H9 (cell line): ENCODE results near the gene AK5. TPM values are rescaled to one million over a fixed set of nuclear protein-coding genes. Genes with fewer than 3 reads are reported as not detected.
A peak's percentile ranks its signal among the peaks of the same experiment; 100 is the strongest.

Experiments used
- DNase-seq: peaks from one replicate; pipeline ENCODE4 v3.0.0-alpha.2; 2017
- H2AFZ ChIP-seq: one replicate; pipeline ENCODE4 v1.6.1; 2013; ENCODE audit warnings: mild to moderate bottlenecking, low read length, control low read depth, moderate library complexity
- H2AK5ac ChIP-seq: 2 replicates; pipeline ENCODE4 v1.6.1; 2013; ENCODE audit warnings: low read length, control low read depth, mixed read lengths; ENCODE audit not compliant: insufficient read length
- H2BK120ac ChIP-seq: one replicate; pipeline ENCODE4 v1.6.1; 2013; ENCODE audit warnings: low read depth, mild to moderate bottlenecking, low read length, control low read depth, inconsistent platforms; ENCODE audit not compliant: poor library complexity, severe bottlenecking
- H2BK12ac ChIP-seq: 2 replicates; pipeline ENCODE4 v1.6.1; 2013; ENCODE audit warnings: low read length, control low read depth, mixed read lengths, low read depth; ENCODE audit not compliant: insufficient read length
- H2BK15ac ChIP-seq: 2 replicates; pipeline ENCODE4 v1.6.1; 2013; ENCODE audit warnings: low read depth, low read length, control low read depth
- H2BK20ac ChIP-seq: one replicate; pipeline ENCODE4 v1.6.1; 2013; ENCODE audit warnings: low read depth, mild to moderate bottlenecking, low read length, control low read depth, inconsistent platforms; ENCODE audit not compliant: poor library complexity, severe bottlenecking
- H2BK5ac ChIP-seq: 2 replicates; pipeline ENCODE4 v1.6.1; 2013; ENCODE audit warnings: low read length, control low read depth, mixed read lengths; ENCODE audit not compliant: insufficient read length
- H3K14ac ChIP-seq: 2 replicates; pipeline ENCODE4 v1.6.1; 2013; ENCODE audit warnings: low read length, control low read depth; ENCODE audit not compliant: insufficient read depth
- H3K18ac ChIP-seq: 2 replicates; pipeline ENCODE4 v1.6.1; 2013; ENCODE audit warnings: low read depth, mild to moderate bottlenecking, mixed read lengths, low read length, control low read depth; ENCODE audit not compliant: insufficient read length
- H3K23ac ChIP-seq: 2 replicates; pipeline ENCODE4 v1.6.1; 2013; ENCODE audit warnings: low read length, control low read depth, mixed read lengths, low read depth; ENCODE audit not compliant: insufficient read length
- H3K23me2 ChIP-seq: 2 replicates; pipeline ENCODE4 v1.6.1; 2013; ENCODE audit warnings: low read depth, mild to moderate bottlenecking, mixed read lengths, low read length, control low read depth; ENCODE audit not compliant: insufficient read length, poor library complexity, severe bottlenecking
- H3K27ac ChIP-seq: 2 replicates; pipeline ENCODE4 v1.5.1; 2013; ENCODE audit warnings: low read length, control low read depth, mixed read lengths, low read depth; ENCODE audit not compliant: insufficient read length
- H3K27me3 ChIP-seq: 2 replicates; pipeline ENCODE4 v1.6.1; 2013; ENCODE audit warnings: low read length, control low read depth, inconsistent platforms; ENCODE audit not compliant: insufficient read depth
- H3K4ac ChIP-seq: 2 replicates; pipeline ENCODE4 v1.6.1; 2013; ENCODE audit warnings: low read depth, mild to moderate bottlenecking, control low read depth, inconsistent platforms, low read length, moderate library complexity
- H3K4me1 ChIP-seq: 2 replicates; pipeline ENCODE4 v1.6.1; 2013; ENCODE audit warnings: low read length, control low read depth, inconsistent platforms; ENCODE audit not compliant: insufficient read depth
- H3K4me2 ChIP-seq: 2 replicates; pipeline ENCODE4 v1.6.1; 2013; ENCODE audit warnings: low read length, control low read depth, mixed read lengths; ENCODE audit not compliant: insufficient read length, insufficient read depth
- H3K56ac ChIP-seq: 2 replicates; pipeline ENCODE4 v1.6.1; 2013; ENCODE audit warnings: low read depth, mild to moderate bottlenecking, mixed read lengths, low read length, control low read depth; ENCODE audit not compliant: insufficient read length
- H3K79me1 ChIP-seq: 2 replicates; pipeline ENCODE4 v1.6.1; 2013; ENCODE audit warnings: low read depth, mild to moderate bottlenecking, moderate library complexity, low read length, control low read depth, inconsistent platforms; ENCODE audit not compliant: insufficient read depth, poor library complexity, severe bottlenecking
- H3K79me2 ChIP-seq: 2 replicates; pipeline ENCODE4 v1.6.1; 2013; ENCODE audit warnings: low read length, control low read depth, inconsistent platforms; ENCODE audit not compliant: insufficient read depth
- H3K9ac ChIP-seq: 2 replicates; pipeline ENCODE4 v1.6.1; 2013; ENCODE audit warnings: low read length, control low read depth, mixed read lengths; ENCODE audit not compliant: insufficient read length; ENCODE audit errors: extremely low read depth
- H3K9me3 ChIP-seq: one replicate; pipeline ENCODE4 v1.6.1; 2013; ENCODE audit warnings: low read depth, low read length, inconsistent platforms; ENCODE audit not compliant: control insufficient read depth
- H3T11ph ChIP-seq: one replicate; pipeline ENCODE4 v1.6.1; 2013; ENCODE audit warnings: mild to moderate bottlenecking, low read length, control low read depth, inconsistent platforms
- H4K20me1 ChIP-seq: one replicate; pipeline ENCODE4 v1.6.1; 2013; ENCODE audit not compliant: control insufficient read depth, insufficient read length, insufficient read depth
- H4K5ac ChIP-seq: 2 replicates; pipeline ENCODE4 v1.6.1; 2013; ENCODE audit warnings: low read depth, mild to moderate bottlenecking, mixed read lengths, low read length, control low read depth; ENCODE audit not compliant: insufficient read length
- H4K8ac ChIP-seq: replicated peaks from 2 replicates; pipeline ENCODE4 v1.6.1; 2013; ENCODE audit warnings: low read length, control low read depth, mixed read lengths, low read depth; ENCODE audit not compliant: insufficient read length
- H4K91ac ChIP-seq: 2 replicates; pipeline ENCODE4 v1.6.1; 2013; ENCODE audit warnings: low read depth, mild to moderate bottlenecking, moderate library complexity, mixed read lengths, low read length, control low read depth; ENCODE audit not compliant: insufficient read length
- H3K27ac Mint-ChIP-seq, 3 experiments: 2 replicates in 2 of 3; 3 replicates in 1 of 3; pipeline ENCODE4 v1.8.0; 2020 to 2021; ENCODE audit warnings: mixed read lengths in 3 of 3, mild to moderate bottlenecking in 1 of 3, moderate library complexity in 1 of 3
- H3K27me3 Mint-ChIP-seq: 2 replicates; pipeline ENCODE4 v1.8.0; 2021; ENCODE audit warnings: low read depth, mild to moderate bottlenecking, moderate library complexity, mixed read lengths
- H3K36me3 Mint-ChIP-seq, 3 experiments: 2 replicates in 2 of 3; 3 replicates in 1 of 3; pipeline ENCODE4 v1.8.0; 2020 to 2021; ENCODE audit warnings: low read depth in 3 of 3, mixed read lengths in 3 of 3; ENCODE audit not compliant: insufficient read depth in 1 of 3
- H3K4me1 Mint-ChIP-seq, 2 experiments: 2 replicates each; pipeline ENCODE4 v1.8.0; 2020; ENCODE audit warnings: mixed read lengths in 2 of 2
- H3K4me3 Mint-ChIP-seq, 2 experiments: 2 replicates in 1 of 2; 3 replicates in 1 of 2; pipeline ENCODE4 v1.8.0; 2020 to 2021; ENCODE audit warnings: mild to moderate bottlenecking in 2 of 2, mixed read lengths in 2 of 2, moderate library complexity in 1 of 2
- H3K9me3 Mint-ChIP-seq, 2 experiments: 2 replicates in 1 of 2; 3 replicates in 1 of 2; pipeline ENCODE4 v1.8.0; 2020; ENCODE audit warnings: mild to moderate bottlenecking in 2 of 2, mixed read lengths in 2 of 2, moderate library complexity in 1 of 2
- WGBS: extraction: QIAGEN DNeasy Blood & Tissue Kit; methylation state at CpG from one replicate; pipeline ENCODE4 v1.1.7; 2013; ENCODE audit warnings: missing lambda C conversion rate, low lambda C conversion rate, mixed read lengths; ENCODE audit not compliant: insufficient read length; ENCODE audit errors: extremely low coverage; 5-methylcytosine and 5-hydroxymethylcytosine counted together
- total RNA-seq: library from RNA; stranded (reverse); gene quantifications from 2 replicates; pipeline ENCODE4 v1.2.1, GENCODE V29; 2021
- TF ChIP-seq, protein P1 (sequence below): fragments of 200-600 bp; sonication (generic); conservative IDR thresholded peaks from 3 replicates; pipeline ENCODE4 v1.8.0; 2021; ENCODE audit warnings: antibody characterized with exemption, mild to moderate bottlenecking

AK5 gene
- total RNA-seq, 1 experiment from 2014 or later: 2.5 TPM

DNA sequence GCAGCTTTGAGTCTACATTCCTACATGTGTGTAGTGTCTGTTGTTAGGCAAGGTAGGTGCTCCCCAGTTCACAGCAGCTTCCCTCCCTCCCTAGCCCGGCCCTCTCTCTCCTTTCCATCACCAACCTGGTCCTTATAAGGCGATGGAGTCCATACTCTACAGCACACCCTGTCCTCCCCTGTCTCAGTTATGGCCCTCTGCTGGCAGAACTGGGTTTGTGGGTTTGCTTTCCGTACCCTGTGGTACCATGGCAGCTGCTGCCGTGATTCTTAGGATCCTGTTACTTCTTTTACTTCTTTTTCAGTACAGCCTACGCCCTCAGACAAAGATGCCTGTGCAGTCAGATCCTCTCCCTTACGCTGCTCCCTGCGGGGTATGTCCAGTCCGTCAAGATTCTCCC lies 31.7 kb downstream of the AK5 start:
- Histone ChIP-seq H3K4me2 (no peak overlapping the region), H3K14ac (no peak overlapping the region), H3K56ac (no peak overlapping the region), H2BK12ac (no peak overlapping the region), H3K23me2 (no peaks in the 10 kb centered on the region), H3K9me3 (no peaks in the 10 kb centered on the region), H3K27ac (no peak overlapping the region), H3K4ac (no peak overlapping the region), H4K91ac (no peak overlapping the region), H2BK120ac (no peak overlapping the region), H3K4me1 (no peaks in the 10 kb centered on the region), H3K79me2 (no peaks in the 10 kb centered on the region), H2BK15ac (no peak overlapping the region), H3K9ac (no peak overlapping the region), H2BK20ac (no peak overlapping the region), H3K23ac (no peak overlapping the region), H2AK5ac (no peak overlapping the region), H2BK5ac (no peak overlapping the region), H4K5ac (no peak overlapping the region), H3K79me1 (no peaks in the 10 kb centered on the region), H2AFZ (no peak overlapping the region), H4K8ac (no peak overlapping the region), H3K18ac (no peak overlapping the region), H3K27me3 (no peaks in the 10 kb centered on the region), H4K20me1 (no peaks in the 10 kb centered on the region), H3T11ph (no peak overlapping the region)
- Mint-ChIP-seq H3K27me3 (no peaks in the 10 kb centered on the region), H3K4me3 (no peak overlapping the region), H3K36me3 (no peaks in the 10 kb centered on the region), H3K4me1 (peaks cover 0 to 6% of the 10 kb centered on the region in 2 experiments; a peak in 2 of 4 replicates), H3K9me3 (no peaks in the 10 kb centered on the region), H3K27ac (peak overlapping the region in 1 of 3 experiments; percentile 24; a peak in 2 of 7 replicates)
- DNase-seq: peak; percentile 76
- TF ChIP-seq, protein P1, sequence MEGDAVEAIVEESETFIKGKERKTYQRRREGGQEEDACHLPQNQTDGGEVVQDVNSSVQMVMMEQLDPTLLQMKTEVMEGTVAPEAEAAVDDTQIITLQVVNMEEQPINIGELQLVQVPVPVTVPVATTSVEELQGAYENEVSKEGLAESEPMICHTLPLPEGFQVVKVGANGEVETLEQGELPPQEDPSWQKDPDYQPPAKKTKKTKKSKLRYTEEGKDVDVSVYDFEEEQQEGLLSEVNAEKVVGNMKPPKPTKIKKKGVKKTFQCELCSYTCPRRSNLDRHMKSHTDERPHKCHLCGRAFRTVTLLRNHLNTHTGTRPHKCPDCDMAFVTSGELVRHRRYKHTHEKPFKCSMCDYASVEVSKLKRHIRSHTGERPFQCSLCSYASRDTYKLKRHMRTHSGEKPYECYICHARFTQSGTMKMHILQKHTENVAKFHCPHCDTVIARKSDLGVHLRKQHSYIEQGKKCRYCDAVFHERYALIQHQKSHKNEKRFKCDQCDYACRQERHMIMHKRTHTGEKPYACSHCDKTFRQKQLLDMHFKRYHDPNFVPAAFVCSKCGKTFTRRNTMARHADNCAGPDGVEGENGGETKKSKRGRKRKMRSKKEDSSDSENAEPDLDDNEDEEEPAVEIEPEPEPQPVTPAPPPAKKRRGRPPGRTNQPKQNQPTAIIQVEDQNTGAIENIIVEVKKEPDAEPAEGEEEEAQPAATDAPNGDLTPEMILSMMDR: peak; percentile 69
- no CpG with 5 or more reads among the region's 8 CpGs for WGBS
